ENCODE results near the gene SLC51A.

SLC51A gene

GRCh38 chr3:196184881-196185280 lies 31.5 kb upstream of the SLC51A start:
- Mint-ChIP-seq H3K9me3 (ENCODE audit: low read depth) (no peaks in the 10 kb centered on the region), H3K36me3 (no peaks in the 10 kb centered on the region), H3K27me3 (no peaks in the 10 kb centered on the region), H3K4me3 (no peak overlapping the region), H3K27ac (no peak overlapping the region), H3K4me1 (ENCODE audit: low read depth) (peaks cover 34% of the 10 kb centered on the region)

- H3K36me3 Mint-ChIP-seq, result no peaks in the 10 kb centered on the region
- no peak overlapping the region for H3K4me3 Mint-ChIP-seq
- peaks cover 20% of the 10 kb centered on the region for H3K4me1 Mint-ChIP-seq (ENCODE audit: low read depth)
- H3K27ac Mint-ChIP-seq, result no peak overlapping the region
- H3K27me3 Mint-ChIP-seq, result no peaks in the 10 kb centered on the region
- no peaks in the 10 kb centered on the region for H3K9me3 Mint-ChIP-seq (ENCODE audit: low read depth)
These were observed 29.4 kb upstream of the SLC51A start for GRCh38 chr3:196186651-196187573.

- H3K27ac Mint-ChIP-seq, result no peak overlapping the region
These were observed 26.6 kb upstream of the SLC51A start for GRCh38 chr3:196189566-196190347.

GRCh38 chr3:196192036-196192523 lies 24.3 kb upstream of the SLC51A start:
- no peaks in the 10 kb centered on the region for H3K27me3 Mint-ChIP-seq
- peaks cover 22% of the 10 kb centered on the region for H3K4me1 Mint-ChIP-seq (ENCODE audit: low read depth)
- H3K36me3 Mint-ChIP-seq, result no peaks in the 10 kb centered on the region
- peak overlapping the region; percentile 82 for H3K27ac Mint-ChIP-seq
- peak overlapping the region; percentile 44 for H3K4me3 Mint-ChIP-seq
- H3K9me3 Mint-ChIP-seq (ENCODE audit: low read depth), result no peaks in the 10 kb centered on the region

More at GRCh38 chr3:196189566-196190347, 26.6 kb upstream of the SLC51A start:
- peaks cover 26% of the 10 kb centered on the region for H3K4me1 Mint-ChIP-seq (ENCODE audit: low read depth)
- no peaks in the 10 kb centered on the region for H3K9me3 Mint-ChIP-seq (ENCODE audit: low read depth)
- no peaks in the 10 kb centered on the region for H3K36me3 Mint-ChIP-seq
- no peak overlapping the region for H3K4me3 Mint-ChIP-seq
- no peaks in the 10 kb centered on the region for H3K27me3 Mint-ChIP-seq

DNA sequence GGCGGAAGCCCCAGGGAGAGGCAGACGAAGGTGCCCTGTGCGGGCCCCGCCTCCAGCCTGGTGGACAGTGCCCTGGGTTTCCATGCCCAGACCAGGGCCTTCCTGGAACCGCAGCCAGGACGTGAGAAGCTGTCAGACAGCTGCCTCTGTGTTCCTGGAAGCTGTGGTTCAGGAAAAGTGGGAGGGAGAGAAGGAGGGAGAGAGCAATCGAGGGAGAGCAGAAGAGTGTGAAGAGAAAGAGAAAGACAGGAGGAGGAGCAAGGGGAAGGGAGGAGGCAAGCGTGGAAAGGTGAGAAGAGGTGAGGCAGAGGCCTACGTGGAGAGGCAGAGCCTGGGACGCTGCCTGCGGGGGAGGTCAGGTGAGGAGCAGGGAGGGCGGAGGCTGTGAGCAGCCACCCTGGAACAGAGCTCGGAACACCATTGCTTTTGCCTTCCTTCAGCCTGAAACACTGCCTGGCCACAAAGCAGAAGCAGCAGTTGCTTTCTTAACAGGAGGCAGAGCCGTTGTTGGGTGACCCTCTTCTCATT lies 23.7 kb upstream of the SLC51A start:
- peak overlapping the region; percentile 17 for H3K4me3 Mint-ChIP-seq
- H3K36me3 Mint-ChIP-seq, result no peaks in the 10 kb centered on the region
- no peaks in the 10 kb centered on the region for H3K27me3 Mint-ChIP-seq
- H3K9me3 Mint-ChIP-seq (ENCODE audit: low read depth), result no peaks in the 10 kb centered on the region
- peak overlapping the region; percentile 82 for H3K27ac Mint-ChIP-seq
- peaks cover 20% of the 10 kb centered on the region for H3K4me1 Mint-ChIP-seq (ENCODE audit: low read depth)

DNA sequence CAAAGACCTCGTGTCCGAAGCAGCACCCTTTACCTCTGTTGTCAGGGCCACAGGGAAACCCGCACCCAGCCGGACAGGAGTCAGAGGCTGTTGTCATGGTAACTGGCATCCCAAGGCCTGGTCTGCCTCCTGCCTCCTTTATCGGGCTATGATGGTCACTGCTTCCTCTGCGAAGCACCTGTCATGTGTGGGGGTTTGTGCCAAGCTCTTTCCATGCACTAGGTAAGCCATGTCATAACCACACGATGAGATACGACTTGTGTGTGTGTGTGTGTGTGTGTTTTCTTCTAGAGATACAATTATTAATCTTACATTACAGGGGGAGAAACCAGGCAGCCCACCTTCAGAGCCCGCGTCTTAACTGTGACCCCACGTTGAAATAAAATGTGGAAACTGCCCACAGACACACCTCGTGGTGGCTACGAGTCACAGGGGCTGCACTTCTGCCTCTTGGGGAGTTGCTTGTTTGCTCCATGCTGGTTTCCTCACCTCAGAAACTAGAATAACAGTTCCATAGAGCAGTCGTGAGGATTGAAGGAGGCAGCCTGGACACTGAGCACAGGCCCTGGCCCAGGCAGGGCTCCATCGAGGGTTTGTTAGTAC lies 23.1 kb upstream of the SLC51A start:
- H3K36me3 Mint-ChIP-seq, result no peaks in the 10 kb centered on the region
- H3K27ac Mint-ChIP-seq, result peak overlapping the region; percentile 82
- H3K4me3 Mint-ChIP-seq, result no peak overlapping the region
- peaks cover 20% of the 10 kb centered on the region for H3K4me1 Mint-ChIP-seq (ENCODE audit: low read depth)
- no peaks in the 10 kb centered on the region for H3K27me3 Mint-ChIP-seq
- no peaks in the 10 kb centered on the region for H3K9me3 Mint-ChIP-seq (ENCODE audit: low read depth)

GRCh38 chr3:196193736-196194541 lies 22.4 kb upstream of the SLC51A start:
- Mint-ChIP-seq H3K27ac (no peak overlapping the region), H3K4me1 (ENCODE audit: low read depth) (peaks cover 20% of the 10 kb centered on the region)

GRCh38 chr3:196194542-196194915 lies 21.8 kb upstream of the SLC51A start:
- Mint-ChIP-seq H3K36me3 (no peaks in the 10 kb centered on the region), H3K27me3 (no peaks in the 10 kb centered on the region), H3K27ac (no peak overlapping the region), H3K9me3 (ENCODE audit: low read depth) (no peaks in the 10 kb centered on the region), H3K4me3 (no peak overlapping the region), H3K4me1 (ENCODE audit: low read depth) (peaks cover 20% of the 10 kb centered on the region)

More at GRCh38 chr3:196193736-196194541, 22.4 kb upstream of the SLC51A start:
- Mint-ChIP-seq H3K9me3 (ENCODE audit: low read depth) (no peaks in the 10 kb centered on the region), H3K27me3 (no peaks in the 10 kb centered on the region), H3K4me3 (no peak overlapping the region), H3K36me3 (no peaks in the 10 kb centered on the region)

DNA sequence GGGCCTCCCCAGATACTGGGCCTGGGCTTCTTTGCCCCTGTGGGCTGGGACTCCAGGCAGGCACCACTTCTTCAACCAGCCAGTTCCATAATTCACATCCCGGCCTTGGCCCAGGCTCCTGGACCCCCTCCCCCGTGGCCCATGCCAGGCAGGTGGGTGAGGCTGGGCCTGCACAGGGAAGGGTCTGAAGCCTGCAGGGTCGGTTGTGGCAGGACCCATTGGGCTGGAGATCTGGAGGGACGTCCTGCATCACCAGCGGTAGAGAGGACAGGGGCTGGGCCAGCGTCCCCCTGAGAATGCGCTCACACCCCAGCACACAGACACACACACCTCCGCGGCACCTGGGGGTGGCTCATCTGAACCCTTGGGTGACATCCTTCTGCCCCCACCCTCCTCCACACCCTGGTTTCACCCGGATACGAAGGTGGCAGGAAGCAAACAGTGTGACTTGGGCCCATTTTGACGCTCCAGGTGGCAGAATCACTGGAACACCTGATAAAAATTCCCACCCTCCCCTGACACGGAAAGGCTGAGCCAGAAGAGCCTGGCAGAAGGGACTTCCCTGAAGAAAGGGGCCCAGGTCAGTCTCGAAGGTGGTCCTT lies 20.6 kb upstream of the SLC51A start:
- H3K4me1 Mint-ChIP-seq (ENCODE audit: low read depth), result peaks cover 20% of the 10 kb centered on the region

DNA sequence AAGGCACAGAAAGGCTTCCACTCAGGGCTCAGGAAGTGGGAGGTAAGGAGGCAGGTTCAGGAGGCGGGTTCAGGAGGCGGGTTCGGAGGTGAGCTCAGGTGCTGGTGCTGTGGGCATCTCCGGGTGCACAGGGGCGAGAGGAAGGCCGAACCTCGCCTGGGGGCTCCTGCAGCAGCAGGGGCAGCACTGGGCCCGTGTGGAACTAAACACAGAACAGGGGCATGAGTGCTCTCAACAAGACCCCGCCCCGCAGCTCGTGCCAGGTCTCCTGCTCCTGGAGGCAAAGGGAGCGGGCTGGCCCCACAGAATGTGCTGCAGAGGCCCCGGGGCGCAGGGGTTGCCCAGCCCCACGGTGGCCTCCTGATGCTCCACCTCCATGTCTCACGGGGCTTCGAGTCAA lies 18.8 kb upstream of the SLC51A start:
- no peaks in the 10 kb centered on the region for H3K27me3 Mint-ChIP-seq
- no peaks in the 10 kb centered on the region for H3K9me3 Mint-ChIP-seq (ENCODE audit: low read depth)

More for the DNA sequence above, 20.6 kb upstream of the SLC51A start:
- Mint-ChIP-seq H3K27ac (no peak overlapping the region), H3K9me3 (ENCODE audit: low read depth) (no peaks in the 10 kb centered on the region), H3K36me3 (no peaks in the 10 kb centered on the region), H3K4me3 (no peak overlapping the region), H3K27me3 (no peaks in the 10 kb centered on the region)

DNA sequence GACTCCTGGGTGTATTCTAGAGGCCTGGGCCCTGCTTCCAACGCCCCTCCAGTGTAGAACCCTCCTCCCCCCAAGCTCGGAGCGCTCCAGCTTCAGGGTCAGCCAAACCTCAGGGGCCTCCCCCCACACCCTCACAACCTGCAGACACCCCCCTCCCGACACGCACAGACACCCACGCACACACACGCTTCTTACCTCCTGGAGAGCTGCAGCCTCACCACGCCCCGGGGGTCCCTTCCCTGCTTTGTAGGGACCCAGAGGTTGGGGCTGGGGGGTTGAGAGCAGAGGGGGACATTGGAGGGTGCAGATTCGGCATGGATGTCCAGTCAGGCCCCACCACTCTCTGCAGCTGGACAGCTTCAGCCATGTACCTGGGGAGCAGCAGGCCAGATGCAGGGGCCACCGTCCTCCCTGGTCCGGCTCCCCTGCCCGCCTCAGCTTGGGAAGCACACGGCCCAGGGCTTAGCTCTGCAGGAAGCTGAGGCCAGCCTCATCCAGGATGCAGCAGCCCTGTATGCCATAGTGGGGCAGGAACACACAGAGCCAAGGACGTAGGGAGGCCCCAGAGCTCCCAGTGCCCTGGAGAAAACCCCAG lies 18.2 kb upstream of the SLC51A start:
- Mint-ChIP-seq H3K4me1 (ENCODE audit: low read depth) (peaks cover 4% of the 10 kb centered on the region), H3K36me3 (no peaks in the 10 kb centered on the region), H3K9me3 (ENCODE audit: low read depth) (no peaks in the 10 kb centered on the region), H3K27me3 (no peaks in the 10 kb centered on the region), H3K27ac (no peak overlapping the region), H3K4me3 (no peak overlapping the region)

More for the DNA sequence above, 18.8 kb upstream of the SLC51A start:
- Mint-ChIP-seq H3K4me3 (no peak overlapping the region), H3K36me3 (no peaks in the 10 kb centered on the region), H3K4me1 (ENCODE audit: low read depth) (peaks cover 11% of the 10 kb centered on the region), H3K27ac (no peak overlapping the region)

DNA sequence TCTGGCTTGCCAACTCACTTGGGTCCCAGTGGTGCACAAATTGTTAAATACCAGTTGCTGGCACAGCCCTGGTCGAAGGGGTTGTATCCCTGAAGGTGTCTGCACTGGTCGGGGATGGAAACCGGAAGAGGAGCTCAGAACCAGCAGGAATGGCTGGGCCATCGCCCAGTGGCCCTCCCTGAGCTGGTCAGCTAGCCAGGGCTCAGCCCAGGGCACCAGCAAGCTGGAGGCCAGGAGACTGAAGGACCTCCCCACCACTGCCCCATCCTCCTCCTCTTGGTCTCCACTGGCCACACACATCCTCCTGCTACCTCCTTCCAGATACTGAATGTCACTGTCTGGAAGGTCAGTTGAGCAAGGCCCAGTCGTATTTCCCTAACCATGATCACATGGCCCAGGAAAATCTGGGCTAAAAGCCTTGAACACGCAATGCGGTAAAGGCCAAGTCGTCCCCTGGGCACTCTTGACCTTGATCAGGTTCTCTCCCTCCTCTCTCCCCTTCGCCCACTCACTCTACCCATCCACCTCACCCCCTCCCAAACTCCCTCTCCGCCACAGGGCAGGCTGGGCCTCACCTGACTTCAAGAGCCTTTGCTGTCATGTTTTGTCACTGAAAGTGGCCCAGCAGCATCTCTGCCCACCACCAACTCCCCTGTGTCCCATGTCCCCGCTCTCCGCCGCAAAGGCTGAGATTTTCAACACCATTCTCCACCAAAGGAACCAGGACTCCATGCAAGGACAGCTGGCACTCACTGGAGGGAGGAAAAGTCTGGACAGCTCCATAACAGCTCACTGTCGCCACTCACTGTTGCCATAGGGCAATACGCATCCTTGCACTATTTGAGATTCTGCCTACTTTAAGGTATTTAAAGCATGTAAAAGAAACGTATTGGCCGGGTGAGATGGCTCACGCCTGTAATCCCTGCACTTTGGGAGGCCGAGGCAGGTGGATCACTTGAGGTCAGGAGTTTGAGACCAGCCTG lies 17.3 kb upstream of the SLC51A start:
- Mint-ChIP-seq H3K27me3 (no peaks in the 10 kb centered on the region), H3K4me3 (no peak overlapping the region), H3K36me3 (no peaks in the 10 kb centered on the region), H3K27ac (no peak overlapping the region), H3K9me3 (ENCODE audit: low read depth) (no peaks in the 10 kb centered on the region), H3K4me1 (ENCODE audit: low read depth) (no peaks in the 10 kb centered on the region)
